ENCODE results near the gene AHRR.
"Not testable (repeated sequence)": the region's sequence is repeated elsewhere in the genome, so short reads cannot be mapped to it uniquely, and the experiment has no call there.

AHRR gene

DNA sequence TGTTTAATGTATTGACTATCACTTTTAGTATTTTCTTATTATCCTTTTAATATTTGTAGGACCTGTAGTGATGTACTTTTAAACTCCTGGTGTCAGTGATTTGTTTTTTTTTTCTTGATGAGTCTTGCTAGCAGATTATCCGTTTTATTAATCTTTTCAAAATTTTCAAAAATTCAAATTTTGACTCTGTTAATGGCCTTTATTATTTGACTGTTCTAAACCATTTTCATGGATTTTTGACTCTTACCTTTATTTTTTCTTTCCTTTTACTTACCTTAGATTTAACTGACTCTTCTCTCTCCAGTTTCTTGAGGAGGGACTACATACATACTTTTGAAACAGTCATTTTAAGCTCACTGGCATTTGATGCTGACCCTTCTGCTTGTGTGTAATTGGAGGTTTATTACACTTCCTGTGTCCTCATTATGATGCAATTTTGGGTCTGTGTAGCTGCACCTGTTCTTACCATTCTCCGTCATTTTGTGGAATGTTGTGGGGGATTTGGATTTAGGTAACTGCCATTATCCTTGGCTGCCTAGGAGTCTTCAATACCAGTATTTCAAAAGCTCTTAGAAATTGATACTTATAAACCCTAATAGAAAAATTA is 89.5 kb downstream of the AHRR start:
- DNase-seq (ENCODE audit: low read depth in 3 of 3, low spot score in 1 of 3) = no peak

DNA sequence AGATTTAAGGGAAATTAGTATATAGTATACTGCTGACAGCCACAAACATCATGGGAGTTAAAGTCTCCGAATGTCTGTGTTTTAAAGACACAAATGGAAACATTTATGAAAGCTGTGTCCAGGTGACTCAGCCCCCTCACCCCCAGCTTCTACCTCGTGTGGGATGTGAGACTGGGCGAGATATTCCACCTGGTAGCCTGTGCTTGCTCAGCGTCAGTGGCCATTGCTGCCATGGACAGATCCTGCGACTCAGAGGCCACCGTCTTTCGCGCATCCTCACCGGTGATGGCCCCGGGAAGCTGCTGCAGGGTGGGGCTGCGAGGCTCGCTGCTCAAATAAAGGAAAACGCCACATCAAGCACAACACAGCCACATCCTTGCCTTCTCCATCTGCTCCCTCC is 90.2 kb downstream of the AHRR start:
- DNase-seq (ENCODE audit: low read depth in 3 of 3, low spot score in 1 of 3) = no peak

DNA sequence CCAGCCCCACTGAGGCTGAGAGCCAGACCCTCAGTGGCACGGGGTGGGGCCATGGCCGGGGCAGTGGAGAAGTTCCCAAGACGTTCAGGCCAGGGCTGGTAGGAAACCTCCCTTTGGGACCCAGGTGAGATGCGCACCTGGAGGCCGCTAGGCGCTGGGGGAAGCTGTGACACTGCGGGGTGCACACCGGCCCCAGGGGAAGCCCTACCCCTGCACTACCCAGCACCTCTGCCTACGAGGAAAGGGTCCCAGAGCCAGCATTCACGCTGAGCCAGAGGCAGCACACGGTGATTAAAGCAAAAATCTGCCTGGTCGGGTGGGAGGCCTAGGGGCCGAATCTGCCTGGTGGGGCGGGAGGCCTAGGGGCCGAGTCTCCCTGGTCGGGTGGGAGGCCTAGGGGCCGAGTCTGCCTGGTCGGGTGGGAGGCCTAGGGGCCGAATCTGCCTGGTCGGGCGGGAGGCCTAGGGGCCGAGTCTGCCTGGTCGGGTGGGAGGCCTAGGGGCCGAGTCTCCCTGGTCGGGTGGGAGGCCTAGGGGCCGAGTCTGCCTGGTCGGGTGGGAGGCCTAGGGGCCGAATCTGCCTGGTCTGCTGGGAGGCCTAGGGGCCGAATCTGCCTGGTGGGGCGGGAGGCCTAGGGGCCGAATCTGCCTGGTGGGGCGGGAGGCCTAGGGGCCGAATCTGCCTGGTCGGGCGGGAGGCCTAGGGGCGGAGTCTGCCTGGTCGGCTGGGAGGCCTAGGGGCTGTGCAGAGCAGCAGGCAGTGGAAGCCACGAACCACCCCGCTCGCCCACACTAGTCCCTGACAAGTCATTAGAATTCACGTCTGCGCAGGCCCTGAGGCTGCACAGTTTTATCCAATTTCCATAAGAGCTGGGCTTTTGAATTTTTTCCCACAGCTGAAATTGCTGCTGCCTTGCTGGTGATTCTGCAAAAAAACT is 93.7 kb downstream of the AHRR start:
- not testable (repeated sequence) for DNase-seq (ENCODE audit: low read depth in 3 of 3, low spot score in 1 of 3)

DNA sequence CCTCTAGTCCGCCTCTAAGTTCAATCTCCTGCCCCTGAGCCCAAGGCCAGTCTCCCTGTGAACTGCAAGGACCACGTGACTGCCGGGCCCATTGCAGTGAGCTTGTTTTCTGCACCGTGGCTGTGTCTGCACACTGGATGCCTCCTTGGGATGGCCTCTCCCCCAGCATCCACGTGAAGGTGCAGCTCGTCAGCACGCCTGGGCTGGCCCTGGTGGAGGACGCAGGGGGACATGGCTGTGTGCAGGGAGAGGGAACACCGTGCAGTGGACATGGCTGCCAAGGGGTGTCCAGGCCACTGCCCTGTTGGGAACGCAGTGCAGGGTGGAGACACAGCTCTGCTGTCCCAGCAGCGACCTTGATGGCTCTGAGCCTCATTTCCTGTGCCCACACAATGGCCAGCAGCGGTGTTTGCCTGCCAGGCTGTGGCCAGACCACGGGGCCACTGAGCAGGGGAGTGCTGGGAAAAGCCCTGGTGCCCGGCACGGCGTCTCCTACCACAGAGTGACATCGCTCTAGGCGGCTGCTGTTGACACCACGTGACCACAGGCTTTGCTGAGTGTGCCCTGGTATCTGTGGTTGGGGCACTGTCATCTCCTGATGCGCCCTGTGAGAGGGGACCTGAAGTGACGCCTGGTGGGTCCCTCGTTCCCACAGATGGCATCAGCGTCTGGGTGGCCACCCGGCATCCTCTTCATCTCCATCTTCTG is 94.6 kb downstream of the AHRR start:
- no peak for DNase-seq (ENCODE audit: low read depth in 3 of 3, low spot score in 1 of 3)

DNA sequence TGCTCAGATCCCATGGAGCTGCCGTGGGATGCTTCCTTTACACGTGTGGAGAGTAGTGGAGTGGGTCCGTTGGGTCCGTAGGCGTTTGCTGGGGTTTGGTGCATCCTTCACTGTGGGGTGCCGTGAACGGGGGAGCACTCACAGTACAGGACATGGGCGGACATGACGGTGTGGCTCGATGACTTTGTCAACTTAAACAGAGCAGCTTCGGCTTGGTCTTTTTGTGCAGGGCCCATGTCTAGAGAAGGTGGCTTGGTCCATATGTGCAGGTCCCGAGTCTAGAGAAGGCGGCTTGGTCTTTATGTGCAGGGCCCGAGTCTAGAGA is 95.1 kb downstream of the AHRR start:
- no peak for DNase-seq (ENCODE audit: low read depth in 3 of 3, low spot score in 1 of 3)

DNA sequence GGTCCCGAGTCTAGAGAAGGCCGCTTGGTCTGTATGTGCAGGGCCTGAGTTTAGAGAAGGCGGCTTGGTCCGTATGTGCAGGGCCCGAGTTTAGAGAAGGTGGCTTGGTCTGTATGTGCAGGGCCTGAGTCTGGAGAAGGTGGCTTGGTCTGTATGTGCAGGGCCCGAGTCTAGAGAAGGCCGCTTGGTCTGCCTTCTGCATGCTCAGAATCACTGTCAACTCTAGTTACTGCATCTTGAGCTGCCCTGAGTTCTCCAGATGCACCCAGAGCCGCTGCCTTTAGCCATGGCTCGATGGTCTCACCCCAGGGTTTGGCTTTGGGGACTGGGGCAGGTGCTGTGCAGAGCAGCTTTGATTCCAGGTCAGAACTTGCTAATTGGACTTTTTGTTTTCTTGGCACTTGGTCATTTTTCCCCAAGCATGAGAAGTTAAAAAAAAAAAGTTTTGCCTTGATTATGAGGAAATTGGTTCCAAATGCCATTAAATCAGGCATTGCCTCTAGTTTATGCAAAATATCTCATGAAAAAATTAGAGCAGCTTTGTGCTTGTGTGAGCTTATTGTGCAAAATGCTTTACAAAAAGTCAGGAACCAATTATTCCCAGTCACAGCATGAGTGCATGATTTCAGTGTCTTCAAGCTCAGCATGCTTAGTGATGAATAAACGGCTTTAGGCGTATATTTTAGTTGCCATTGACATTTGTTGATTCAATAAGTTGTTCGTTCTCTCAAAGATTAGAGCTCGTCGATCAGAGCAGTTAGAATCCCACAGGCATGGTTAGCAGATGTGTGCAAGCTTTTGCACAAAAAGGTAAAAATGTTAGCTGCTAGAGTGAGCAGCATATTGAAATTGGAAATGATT is 96.0 kb downstream of the AHRR start:
- no peak for DNase-seq (ENCODE audit: low read depth in 3 of 3, low spot score in 1 of 3)

DNA sequence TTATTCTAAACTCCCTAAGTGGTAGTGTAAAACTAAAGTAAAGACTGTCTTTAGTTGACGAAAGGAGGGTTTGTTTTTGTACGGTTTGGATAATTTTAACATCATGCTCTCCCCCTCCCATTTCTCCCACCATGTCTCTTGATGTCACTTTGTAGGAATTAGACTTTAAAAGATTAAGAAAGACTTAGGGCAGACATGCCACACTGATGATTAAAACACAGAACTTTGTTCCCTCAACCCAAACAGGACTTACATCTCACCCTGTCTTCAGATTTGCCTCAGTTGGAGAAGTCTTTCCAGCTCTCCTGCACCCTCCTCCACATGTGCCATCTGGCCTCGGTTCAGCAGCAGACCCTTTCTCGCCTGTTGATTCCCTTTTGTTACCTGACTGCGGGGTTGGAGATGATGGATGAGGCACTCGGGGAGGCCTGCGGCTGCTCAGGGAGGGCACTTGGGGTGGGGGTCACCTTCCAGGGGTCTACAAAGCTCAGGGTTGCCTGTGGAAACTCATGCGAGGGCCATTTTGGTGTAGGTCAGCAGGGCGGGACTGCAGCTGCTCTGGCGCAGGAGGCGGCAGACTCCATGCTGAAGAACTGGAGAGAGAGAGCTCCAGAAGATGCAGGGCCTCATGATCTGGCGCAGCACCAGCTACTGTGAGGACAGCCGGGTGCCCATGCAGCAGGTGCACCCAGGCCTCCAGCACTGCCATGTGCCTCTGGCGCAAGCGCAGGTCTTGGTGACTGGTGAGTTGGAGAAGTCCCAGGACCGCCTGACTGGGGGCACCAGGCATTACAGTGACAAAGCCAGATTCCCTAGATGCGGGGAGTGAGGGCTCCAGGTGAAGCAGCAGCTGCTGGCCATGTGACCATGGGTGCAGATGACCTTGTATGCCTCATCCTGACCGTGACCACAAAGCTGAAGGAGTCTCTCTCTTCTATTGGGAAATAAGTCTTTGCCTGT is 96.9 kb downstream of the AHRR start:
- DNase-seq (ENCODE audit: low read depth in 3 of 3, low spot score in 1 of 3) = no peak

DNA sequence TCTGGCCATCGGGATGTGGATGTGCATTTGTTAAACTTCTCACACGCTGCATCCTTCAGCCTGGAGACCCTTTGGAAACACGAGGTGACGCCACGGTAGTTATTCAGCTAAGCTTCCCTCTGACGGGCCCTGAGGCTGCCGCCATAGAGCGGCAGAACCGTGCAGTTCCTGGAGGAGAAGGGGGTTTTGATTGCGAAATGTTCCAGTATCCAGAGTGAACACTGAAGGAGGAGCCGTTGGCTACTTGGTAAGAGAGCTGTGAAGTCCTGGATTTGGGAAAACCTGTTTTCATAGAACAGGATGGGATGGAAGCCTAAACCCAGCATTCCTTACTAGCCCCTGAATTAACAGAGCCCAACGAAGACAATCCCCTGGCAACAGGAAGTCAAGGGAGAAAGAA is 98.5 kb downstream of the AHRR start:
- no peak for DNase-seq (ENCODE audit: low read depth in 3 of 3, low spot score in 1 of 3)

DNA sequence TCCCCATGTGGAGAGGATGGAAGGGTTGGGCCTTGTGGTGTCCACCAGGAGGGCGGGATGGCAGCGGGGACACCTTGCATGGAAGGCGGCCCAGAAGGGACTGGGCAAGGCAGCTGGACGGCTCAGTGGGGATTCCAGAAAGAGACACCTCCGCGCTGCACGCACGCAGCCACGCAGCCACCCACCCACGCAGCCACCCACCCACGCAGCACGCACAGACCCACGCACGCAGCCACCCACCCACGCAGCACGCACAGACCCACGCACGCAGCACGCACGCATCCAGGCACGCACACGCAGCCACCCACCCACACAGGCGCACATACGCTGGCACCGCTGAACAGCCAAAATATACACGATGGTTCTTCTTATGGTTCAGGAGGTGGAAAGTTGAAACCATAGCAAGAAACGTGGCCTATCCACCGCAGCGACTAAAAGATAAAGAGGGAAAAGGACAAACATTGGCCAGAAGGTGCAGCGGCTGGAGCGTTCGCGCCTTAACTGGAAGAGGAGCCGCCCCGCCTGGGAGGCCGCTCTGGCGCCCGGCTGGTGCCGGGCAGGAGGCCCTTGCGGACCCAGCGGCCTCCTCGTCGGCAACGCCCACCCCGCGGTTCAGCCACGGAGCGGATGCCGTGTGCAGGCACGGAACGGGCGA is 99.2 kb downstream of the AHRR start:
- DNase-seq (ENCODE audit: low read depth in 3 of 3, low spot score in 1 of 3) = no peak

DNA sequence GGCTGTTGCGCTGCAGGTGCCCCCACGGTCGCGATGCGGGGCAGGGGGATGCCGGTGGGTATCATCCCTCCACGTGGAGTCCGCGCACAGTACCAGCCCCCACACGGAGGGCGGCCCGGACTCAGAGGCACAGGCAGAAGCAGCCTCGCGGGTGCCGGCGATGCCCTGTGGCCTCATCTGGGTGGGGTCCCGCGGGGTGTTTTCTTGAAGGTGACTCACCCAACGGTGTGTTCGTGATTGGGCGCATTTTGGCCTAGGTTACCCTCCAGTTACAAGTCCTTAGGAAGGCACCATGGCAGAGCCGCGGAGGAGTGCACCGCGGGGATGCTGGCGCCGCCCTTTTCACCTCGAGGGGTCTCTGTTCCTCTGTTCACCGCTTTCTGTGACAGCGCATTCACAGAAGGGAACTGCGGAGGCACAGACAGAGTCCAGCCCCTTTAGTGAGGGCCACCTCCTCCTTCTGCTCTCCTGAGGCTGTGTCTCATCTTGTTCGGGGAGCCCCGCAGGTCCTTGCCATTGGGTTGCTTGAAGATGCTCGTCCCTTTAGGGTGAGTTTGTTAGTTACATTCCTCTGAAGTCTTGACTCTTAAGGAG is 99.9 kb downstream of the AHRR start:
- no peak for DNase-seq (ENCODE audit: low read depth in 3 of 3, low spot score in 1 of 3)

DNA sequence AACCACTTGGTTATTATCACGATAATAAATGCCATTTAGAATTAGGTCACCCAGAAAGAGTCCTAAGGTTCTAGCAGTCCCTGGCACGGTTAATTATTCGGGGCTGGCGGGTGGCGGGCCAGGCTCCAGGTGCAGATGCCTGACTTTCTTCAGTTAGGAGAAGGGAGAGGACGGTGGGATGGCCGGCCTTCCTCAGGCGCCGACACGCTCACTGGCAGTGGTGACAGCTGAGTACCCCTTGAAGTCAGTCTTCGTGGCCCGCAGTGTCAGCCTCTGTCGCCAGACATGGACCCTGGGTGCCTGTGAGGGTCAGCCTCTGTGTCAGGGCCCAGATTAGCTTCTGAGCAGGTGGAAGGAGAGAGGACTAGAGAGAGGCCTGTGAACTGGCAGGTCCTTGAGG is 100.4 kb downstream of the AHRR start:
- no peak for DNase-seq (ENCODE audit: low read depth in 3 of 3, low spot score in 1 of 3)

DNA sequence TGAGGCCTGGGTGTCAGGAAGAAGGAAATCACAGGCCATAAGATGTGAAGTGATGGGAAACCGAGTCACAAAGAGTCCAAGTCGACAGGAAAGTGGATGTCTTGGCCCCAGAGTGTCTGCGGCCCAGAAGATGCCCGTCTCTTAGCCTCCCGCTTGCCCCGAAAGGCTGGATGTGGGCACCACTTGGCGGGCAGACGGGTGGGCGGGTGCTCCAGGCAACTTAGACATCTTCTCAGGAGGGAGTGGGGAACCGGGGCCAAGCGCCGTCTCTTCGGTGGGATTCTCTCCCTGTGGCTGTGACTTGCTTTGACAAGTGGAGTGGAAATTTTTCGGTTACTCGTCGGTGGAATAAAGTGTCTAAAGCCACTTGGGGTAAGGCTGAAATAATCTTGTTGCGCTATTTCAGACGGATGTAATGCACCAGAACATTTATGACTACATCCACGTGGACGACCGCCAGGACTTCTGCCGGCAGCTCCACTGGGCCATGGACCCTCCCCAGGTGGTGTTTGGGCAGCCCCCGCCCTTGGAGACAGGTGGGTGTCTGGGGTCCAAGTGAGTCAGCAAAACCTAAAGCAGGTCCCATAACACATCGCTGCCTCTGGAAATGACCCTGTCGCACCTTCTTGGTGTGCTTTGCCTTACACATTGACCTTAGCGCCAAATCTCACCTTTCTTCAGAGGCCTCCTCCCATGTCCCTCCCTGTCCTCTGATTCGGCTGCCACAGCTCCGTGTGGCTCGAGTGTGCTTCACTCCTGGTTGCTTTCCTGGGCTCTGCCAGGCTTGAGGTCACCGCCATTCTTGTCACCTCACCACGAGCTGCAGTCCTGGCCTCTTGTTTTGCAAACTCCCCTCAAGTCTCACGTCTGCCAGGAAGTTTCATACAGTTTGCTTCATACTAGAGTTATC is 101.1 kb downstream of the AHRR start:
- DNase-seq (ENCODE audit: low read depth in 3 of 3, low spot score in 1 of 3) = no peak

DNA sequence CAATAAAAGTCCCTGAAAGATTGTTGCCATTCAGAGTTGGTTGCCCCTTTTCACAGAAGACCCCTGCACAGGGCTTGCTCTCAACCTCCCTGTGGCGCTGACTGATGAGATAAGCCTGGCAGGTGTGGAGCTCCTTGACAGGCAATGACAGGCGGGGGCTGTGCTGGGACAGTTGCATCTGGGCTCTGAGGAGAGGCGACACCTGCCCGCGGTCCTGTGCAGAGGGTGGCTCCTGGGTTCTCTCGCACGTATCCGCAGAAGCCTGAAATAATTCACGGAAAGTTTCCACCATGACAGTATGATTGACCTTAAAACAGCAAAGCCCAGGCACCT is 101.7 kb downstream of the AHRR start:
- DNase-seq (ENCODE audit: low read depth in 3 of 3, low spot score in 1 of 3) = no peak

DNA sequence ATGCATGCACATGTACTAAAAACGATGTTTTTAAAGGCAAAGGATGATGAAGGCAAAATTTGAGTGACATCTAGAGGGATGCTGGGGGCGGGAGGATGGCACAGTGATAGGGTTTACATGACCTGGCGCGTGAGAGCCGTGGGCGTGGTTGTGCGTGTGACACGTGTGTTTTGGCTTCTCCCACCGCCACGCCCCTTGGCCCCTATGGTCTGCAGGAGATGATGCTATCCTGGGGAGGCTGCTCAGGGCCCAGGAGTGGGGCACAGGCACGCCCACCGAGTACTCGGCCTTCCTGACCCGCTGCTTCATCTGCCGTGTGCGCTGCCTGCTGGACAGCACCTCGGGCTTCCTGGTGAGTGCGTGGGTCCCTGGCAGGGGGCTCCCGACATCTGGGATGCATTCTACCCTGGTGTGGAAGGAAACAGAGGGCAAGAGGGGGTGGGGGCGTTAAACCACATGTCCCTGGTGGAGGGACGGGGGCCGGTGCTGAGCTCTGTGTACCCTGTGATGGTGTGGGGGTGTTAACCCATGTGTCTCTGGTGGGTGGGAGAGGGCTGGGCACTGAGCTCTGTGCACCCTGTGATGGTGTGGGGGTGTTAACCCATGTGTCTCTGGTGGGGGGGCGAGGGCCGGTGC is 102.2 kb downstream of the AHRR start:
- DNase-seq (ENCODE audit: low read depth in 3 of 3, low spot score in 1 of 3) = no peak

DNA sequence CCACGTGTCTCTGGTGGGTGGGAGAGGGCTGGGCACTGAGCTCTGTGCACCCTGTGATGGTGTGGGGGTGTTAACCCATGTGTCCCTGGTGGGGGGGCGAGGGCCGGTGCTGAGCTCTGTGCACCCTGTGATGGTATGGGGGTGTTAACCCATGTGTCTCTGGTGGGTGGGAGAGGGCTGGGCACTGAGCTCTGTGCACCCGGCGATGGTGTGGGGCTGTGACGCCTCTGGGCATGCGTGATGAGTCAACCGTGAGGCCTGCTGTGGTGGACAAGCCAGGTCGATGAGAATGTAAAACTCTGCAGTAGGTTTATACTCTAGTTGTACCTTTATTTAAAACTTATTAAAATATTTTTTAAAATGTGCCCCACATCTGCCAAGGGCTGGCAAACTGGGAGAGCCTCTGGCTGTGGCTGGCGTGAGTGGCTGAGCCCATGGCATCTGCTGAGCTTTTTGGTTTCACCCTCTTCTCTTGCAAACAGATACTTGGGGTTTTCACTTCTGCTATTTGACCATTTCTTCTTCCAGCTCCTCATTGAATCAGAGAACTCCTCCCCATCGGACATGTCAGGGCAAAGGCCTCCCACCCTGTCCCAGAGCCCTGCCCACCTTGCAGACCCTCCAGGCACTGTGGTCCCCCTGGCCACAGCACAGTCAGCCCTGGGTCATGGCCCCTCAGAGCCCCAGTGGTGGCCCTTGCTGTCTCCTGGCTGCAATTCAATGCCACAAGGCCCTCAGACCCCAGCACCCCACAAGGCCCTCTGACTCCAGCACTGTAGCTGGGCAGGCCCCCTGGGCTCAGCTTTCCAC is 103.0 kb downstream of the AHRR start:
- DNase-seq (ENCODE audit: low read depth in 3 of 3, low spot score in 1 of 3) = no peak

DNA sequence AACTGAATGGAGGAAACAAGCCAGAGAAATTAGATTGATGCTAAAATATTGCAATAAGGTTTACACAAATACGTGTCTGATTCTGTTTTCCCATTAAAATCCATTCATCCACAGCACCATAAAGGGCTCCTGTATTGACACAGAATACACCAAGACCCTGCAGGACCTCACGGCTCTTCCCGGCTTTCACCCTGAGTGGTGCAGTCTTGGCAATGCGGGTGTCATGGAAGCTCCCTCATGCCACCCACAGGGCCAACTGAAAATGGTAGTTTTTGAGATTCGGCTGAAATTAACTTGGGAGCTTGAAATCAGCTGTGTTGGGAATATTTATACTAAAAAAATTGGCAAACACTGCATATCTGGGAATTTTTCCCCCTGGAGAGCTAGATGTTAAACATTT is 104.2 kb downstream of the AHRR start:
- no peak for DNase-seq (ENCODE audit: low read depth in 3 of 3, low spot score in 1 of 3)

DNA sequence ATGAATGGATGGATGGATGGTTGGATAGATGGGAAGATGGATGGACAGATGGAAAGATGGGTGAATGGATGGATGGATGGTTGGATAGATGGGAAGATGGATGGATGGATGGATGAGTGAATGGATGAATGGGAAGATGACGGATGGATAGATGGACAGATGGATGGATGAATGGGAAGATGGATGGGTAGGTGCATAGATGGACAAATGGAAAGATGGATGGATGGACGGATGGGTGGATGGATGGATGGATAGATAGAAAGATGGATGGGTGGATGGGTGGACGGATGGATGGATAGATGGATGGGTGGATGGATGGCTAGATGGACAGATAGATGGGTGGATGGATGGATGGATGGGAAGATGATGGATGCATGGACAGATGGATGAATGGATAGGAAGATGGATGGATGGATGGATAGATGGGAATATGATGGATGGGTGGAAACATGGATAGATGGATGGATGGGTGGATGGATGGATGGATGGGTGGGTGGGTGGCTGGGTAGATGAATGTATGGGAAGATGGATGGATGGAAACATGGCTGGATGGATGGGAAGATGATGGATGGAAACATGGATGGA is 105.0 kb downstream of the AHRR start:
- DNase-seq (ENCODE audit: low read depth in 3 of 3, low spot score in 1 of 3) = no peak

All from stimulated activated CD4-positive, alpha-beta T cell treated with anti-CD3 and anti-CD28 coated beads, TNF-alpha, amount 100 ng/mL, for 1 hour (primary cell).